Measurements from ENCODE around the gene SLC5A3.

DNA sequence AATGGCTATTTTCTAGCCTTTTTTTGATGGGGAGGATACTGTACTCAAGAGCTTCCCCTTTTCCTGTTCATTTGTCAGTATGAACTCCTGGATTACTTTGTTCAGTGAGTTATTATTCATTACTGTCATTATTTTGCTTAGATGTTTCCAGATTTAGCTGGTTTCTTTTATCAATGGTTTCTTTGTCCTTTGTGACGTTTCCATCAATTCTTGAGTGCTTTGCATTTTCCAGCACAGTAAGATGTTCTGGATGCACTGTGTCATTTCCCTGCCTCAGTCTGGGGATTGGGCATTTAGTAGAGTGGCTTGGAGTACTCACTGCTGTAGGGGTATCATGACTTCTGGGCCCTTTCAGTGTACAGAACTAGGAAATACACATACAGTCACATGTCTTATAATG is 34.2 kb downstream of the SLC5A3 start:
- TF ChIP-seq, protein P1, sequence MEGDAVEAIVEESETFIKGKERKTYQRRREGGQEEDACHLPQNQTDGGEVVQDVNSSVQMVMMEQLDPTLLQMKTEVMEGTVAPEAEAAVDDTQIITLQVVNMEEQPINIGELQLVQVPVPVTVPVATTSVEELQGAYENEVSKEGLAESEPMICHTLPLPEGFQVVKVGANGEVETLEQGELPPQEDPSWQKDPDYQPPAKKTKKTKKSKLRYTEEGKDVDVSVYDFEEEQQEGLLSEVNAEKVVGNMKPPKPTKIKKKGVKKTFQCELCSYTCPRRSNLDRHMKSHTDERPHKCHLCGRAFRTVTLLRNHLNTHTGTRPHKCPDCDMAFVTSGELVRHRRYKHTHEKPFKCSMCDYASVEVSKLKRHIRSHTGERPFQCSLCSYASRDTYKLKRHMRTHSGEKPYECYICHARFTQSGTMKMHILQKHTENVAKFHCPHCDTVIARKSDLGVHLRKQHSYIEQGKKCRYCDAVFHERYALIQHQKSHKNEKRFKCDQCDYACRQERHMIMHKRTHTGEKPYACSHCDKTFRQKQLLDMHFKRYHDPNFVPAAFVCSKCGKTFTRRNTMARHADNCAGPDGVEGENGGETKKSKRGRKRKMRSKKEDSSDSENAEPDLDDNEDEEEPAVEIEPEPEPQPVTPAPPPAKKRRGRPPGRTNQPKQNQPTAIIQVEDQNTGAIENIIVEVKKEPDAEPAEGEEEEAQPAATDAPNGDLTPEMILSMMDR (conservative IDR thresholded peaks at IDR 0.05; ENCODE audit: low read length) = no peak
- no peak for TF ChIP-seq EZH2phosphoT487 (IDR thresholded peaks at IDR 0.05; ENCODE audit: borderline replicate concordance, low read depth, low read length)

Measured in OCI-LY7 (cell line).